Type B pancreatic cell (in vitro differentiated cells): ENCODE results near the gene LRP2. TPM values are rescaled to one million over a fixed set of nuclear protein-coding genes. Genes with fewer than 3 reads are reported as not detected.

ENCODE experiments used
- DNase-seq: peaks from one replicate; pipeline ENCODE4 v3.0.0; 2021; ENCODE audit warnings: mixed read lengths; ENCODE audit not compliant: unreplicated experiment; ENCODE audit errors: extremely low spot score
- H3K27ac Mint-ChIP-seq: 2 replicates; pipeline ENCODE4 v1.8.0; 2021; ENCODE audit warnings: mild to moderate bottlenecking, mixed read lengths
- H3K27me3 Mint-ChIP-seq: 2 replicates; pipeline ENCODE4 v1.8.0; 2021; ENCODE audit warnings: mixed read lengths
- H3K36me3 Mint-ChIP-seq: 2 replicates; pipeline ENCODE4 v1.8.0; 2021; ENCODE audit warnings: mixed read lengths
- H3K4me1 Mint-ChIP-seq: one replicate; pipeline ENCODE4 v1.8.0; 2021; ENCODE audit warnings: mixed read lengths; ENCODE audit not compliant: unreplicated experiment
- H3K4me3 Mint-ChIP-seq: 2 replicates; pipeline ENCODE4 v1.8.0; 2021; ENCODE audit warnings: mild to moderate bottlenecking, mixed read lengths
- H3K9me3 Mint-ChIP-seq: 2 replicates; pipeline ENCODE4 v1.8.0; 2021; ENCODE audit warnings: mixed read lengths
- total RNA-seq: library from RNA; stranded (reverse); gene quantifications from 2 replicates; pipeline ENCODE4 v1.2.1, GENCODE V29; 2021; ENCODE audit warnings: low replicate concordance
- TF ChIP-seq, protein P1 (sequence below): fragments of 200-600 bp; sonication (generic); conservative IDR thresholded peaks from 2 replicates; pipeline ENCODE4 v1.5.0; 2021; ENCODE audit warnings: antibody characterized with exemption, mild to moderate bottlenecking

The LRP2 gene
- total RNA-seq, 1 donor from 2014 or later = 22.7 TPM

DNA sequence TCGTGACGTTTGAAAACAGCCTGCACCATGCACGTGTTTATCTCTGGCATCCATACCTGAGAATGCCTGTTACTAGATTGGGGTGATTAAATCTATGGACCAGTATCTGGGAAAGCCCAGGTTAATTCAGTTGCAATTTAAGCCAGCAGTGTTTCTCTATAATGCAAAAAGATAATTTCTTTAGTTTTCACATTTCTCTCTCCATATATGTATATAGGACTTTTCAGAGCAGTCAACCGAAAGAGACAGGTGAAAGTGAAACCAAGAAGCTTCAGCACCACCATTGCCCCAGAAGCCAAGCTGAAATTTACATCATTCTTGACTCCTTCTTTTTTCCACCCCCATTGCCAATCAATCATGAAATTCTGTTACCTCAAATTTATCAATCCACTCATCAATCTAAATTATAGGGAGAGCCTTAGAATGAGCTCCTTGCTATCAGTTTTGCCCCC is 2.7 kb upstream of the LRP2 start:
- DNase-seq = no peak
- no peaks in the 10 kb centered on the region for H3K36me3 Mint-ChIP-seq
- TF ChIP-seq, protein P1, sequence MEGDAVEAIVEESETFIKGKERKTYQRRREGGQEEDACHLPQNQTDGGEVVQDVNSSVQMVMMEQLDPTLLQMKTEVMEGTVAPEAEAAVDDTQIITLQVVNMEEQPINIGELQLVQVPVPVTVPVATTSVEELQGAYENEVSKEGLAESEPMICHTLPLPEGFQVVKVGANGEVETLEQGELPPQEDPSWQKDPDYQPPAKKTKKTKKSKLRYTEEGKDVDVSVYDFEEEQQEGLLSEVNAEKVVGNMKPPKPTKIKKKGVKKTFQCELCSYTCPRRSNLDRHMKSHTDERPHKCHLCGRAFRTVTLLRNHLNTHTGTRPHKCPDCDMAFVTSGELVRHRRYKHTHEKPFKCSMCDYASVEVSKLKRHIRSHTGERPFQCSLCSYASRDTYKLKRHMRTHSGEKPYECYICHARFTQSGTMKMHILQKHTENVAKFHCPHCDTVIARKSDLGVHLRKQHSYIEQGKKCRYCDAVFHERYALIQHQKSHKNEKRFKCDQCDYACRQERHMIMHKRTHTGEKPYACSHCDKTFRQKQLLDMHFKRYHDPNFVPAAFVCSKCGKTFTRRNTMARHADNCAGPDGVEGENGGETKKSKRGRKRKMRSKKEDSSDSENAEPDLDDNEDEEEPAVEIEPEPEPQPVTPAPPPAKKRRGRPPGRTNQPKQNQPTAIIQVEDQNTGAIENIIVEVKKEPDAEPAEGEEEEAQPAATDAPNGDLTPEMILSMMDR = no peak
- H3K9me3 Mint-ChIP-seq = no peaks in the 10 kb centered on the region
- peaks cover 30% of the 10 kb centered on the region for H3K4me1 Mint-ChIP-seq
- H3K27ac Mint-ChIP-seq = peak overlapping the region; percentile 89
- peak overlapping the region; percentile 90 for H3K4me3 Mint-ChIP-seq
- peaks cover 53% of the 10 kb centered on the region for H3K27me3 Mint-ChIP-seq

DNA sequence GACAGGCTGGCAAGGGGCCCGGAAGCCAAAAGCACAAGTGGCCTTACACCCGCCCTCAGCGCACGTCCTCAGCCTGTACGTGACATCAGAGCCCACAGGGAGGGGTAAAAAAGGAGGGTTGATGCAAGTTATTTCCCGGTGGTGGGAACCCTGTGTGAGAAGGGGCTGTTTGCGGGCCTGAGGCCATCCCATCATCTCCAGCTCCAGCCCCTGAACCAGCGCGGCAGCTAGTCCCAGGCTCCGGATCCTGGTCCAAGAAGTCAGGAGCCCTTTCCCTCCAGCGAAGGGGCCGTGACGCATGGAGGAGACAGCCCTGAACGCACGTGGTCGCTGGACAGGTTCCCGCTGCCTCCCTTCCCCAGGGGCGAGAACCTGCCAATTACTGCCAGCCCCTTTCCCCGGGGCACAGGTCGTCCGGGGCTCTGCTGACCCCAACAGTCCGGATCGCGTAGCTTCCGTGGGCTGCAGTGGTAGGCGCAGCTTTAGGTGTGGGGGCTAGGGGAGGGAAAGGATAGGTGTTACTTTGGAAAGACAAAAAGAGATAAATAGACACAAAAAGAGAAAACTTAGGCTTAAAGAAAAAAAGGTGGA is 1.3 kb upstream of the LRP2 start:
- H3K4me1 Mint-ChIP-seq = peaks cover 30% of the 10 kb centered on the region
- H3K36me3 Mint-ChIP-seq = no peaks in the 10 kb centered on the region
- TF ChIP-seq, protein P1 = no peak
- H3K4me3 Mint-ChIP-seq = peak overlapping the region; percentile 90
- peak overlapping the region; percentile 89 for H3K27ac Mint-ChIP-seq
- DNase-seq = peak; percentile 70
- H3K27me3 Mint-ChIP-seq = peaks cover 58% of the 10 kb centered on the region
- H3K9me3 Mint-ChIP-seq = no peaks in the 10 kb centered on the region

DNA sequence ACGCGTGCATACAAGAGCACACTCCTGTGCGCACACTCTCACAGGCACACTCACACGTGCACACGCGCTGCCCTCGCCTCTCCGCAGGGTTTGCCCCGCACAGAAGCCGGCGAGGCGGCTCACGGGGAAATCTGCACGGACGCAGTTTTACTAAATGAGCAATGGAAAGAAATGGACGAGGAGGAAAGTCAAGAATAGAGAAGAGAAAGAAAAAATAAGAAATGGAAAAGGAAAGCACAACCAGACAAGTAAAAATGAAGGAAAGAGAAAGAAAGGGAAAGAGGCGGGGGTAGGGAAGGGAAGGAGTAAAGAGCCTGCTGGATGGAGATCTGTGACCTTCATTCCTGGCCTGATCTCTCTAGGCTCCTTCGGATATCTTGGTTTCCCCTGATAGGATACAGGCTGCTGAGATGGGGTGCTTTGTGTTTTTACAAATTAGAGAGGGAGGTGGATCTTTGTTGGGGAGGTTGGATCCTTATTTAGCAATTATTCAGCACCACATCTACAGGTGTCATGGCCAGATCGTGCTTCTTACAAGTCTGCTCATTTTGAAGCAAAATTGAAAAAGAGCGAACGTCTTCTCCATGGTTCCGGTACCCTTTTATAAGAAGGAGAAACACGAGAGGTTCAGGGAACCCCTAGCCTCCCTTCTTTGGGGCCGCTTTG is 693 bp upstream of the LRP2 start:
- Mint-ChIP-seq H3K4me1 (peaks cover 30% of the 10 kb centered on the region), H3K9me3 (no peaks in the 10 kb centered on the region), H3K27ac (peak overlapping the region; percentile 81), H3K27me3 (peaks cover 62% of the 10 kb centered on the region), H3K36me3 (no peaks in the 10 kb centered on the region), H3K4me3 (peak overlapping the region; percentile 90)
- no peak for DNase-seq
- TF ChIP-seq, protein P1 = no peak

DNA sequence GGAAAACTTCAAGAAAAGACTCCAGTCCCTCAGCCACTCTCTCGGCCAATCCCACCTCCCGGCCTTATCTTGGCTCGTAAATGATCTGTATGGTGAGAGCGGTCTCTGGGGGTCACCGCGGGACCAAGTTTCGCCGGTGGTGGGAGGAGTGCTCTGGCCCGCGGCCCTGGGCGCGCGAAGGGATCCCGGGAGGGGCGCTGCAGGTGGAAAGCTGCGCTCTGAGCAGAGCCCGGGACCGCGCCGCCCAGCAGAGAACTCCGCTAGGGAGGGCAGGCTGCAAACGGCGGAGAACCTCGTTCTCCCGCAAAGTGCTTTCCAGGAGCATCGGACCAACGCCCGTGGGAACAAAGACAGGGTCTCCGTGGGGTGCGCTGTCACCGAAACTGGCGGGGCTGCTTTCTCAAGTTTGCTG is 622 bp downstream of the LRP2 start:
- peak overlapping the region; percentile 95 for H3K4me3 Mint-ChIP-seq
- H3K27ac Mint-ChIP-seq = peak overlapping the region; percentile 65
- TF ChIP-seq, protein P1 = no peak
- DNase-seq = peak; percentile 68
- H3K27me3 Mint-ChIP-seq = peaks cover 65% of the 10 kb centered on the region
- no peaks in the 10 kb centered on the region for H3K9me3 Mint-ChIP-seq
- H3K4me1 Mint-ChIP-seq = peaks cover 30% of the 10 kb centered on the region
- H3K36me3 Mint-ChIP-seq = no peaks in the 10 kb centered on the region

DNA sequence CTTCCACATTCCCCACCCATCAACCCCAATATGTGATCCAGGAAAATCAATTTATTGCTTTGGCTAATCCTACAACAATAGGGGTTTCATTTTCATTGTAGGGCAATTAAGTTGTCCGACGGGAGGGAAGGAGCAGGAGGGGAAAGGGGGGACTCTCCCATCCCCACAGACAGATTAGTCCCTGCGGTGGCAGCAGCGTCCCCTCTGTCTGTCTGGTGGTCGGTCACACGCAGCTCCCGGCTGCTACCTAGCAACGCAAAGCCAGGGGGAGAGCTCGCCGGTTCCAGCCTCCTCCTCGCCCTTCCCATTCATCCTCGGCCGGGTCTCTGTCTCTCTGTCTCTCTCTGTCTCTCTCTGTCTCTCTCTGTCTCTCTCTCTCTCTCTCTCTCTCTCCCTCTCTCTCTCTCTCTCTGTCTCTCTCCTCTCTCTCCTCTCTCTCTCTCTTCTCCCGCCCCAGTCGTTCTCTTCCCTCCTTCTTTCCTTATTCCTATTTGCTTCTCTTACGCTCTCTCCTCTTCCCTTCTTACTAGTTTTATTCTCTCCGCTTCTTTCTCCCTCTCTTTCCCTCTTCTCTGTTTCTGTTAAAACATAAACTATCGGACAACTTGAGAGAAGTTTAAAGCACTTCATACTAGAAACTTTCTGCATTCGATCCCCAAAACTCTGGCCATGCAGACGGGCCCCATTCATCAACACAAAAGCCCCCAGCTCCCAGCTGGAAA is 1.2 kb downstream of the LRP2 start:
- Mint-ChIP-seq H3K36me3 (no peaks in the 10 kb centered on the region), H3K9me3 (no peaks in the 10 kb centered on the region), H3K4me1 (peaks cover 30% of the 10 kb centered on the region), H3K27ac (peak overlapping the region; percentile 65), H3K4me3 (peak overlapping the region; percentile 95), H3K27me3 (peaks cover 65% of the 10 kb centered on the region)
- TF ChIP-seq, protein P1 = no peak
- no peak for DNase-seq
